Ureter (tissue), 1 donor: ENCODE data around the gene DCP1B. TPM values are rescaled to one million over a fixed set of nuclear protein-coding genes. Genes with fewer than 3 reads are reported as not detected.

Experiments
- DNase-seq: peaks from one replicate; pipeline ENCODE4 v3.0.0-alpha.2; 2020; ENCODE audit warnings: low spot score
- total RNA-seq: library from RNA; stranded (reverse); gene quantifications from one replicate; pipeline ENCODE4 v1.2.4, GENCODE V29; 2023
- donor health status: DM: yes; HTN: yes; CAD: no.

The DCP1B gene
- 24.3 TPM for total RNA-seq

DNA sequence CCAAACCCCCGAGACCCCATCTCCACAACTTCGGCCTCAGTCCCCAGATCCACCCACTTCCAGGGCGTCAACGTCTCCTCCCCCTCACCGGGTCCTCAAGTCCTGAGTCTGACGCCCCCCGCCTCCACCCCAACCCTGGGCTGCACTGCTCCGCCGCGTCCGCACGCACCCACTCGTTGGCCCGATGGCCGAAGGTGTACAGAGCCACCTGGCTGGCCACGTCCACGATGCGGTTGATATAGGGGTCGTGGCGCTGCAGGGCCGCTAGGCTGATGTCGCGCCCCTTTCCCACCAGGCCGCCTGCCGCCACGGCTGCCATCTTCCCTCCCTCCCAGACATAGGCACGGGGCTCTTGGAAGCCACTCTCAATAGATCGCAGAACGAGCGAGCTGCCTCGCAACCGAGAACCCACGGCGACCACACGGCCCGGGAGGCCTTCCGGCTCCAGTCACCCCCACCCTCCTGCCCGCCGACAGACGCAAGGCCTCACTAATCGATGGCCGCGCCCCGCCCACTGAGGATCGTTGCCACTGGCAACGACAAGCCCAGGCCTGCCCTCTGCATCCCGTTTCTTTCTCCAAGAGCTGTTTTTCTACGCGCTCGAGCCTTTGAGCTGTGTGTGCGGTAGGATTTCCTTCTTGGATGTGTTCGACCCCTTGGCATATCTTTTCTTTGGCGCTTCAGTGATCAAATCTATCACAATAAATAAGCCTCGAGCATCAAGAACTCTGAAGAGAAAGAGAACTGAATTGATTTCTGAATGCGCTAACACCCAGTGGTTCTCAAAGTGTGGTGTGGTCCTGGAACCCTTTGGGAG, at the start of gene DCP1B:
Gene DCP1B (minus strand): TSS at position 345 of the 817 bp plus-strand sequence. CDS start 26 bp downstream, at position 319.
- DNase-seq, result peak; percentile 98

DNA sequence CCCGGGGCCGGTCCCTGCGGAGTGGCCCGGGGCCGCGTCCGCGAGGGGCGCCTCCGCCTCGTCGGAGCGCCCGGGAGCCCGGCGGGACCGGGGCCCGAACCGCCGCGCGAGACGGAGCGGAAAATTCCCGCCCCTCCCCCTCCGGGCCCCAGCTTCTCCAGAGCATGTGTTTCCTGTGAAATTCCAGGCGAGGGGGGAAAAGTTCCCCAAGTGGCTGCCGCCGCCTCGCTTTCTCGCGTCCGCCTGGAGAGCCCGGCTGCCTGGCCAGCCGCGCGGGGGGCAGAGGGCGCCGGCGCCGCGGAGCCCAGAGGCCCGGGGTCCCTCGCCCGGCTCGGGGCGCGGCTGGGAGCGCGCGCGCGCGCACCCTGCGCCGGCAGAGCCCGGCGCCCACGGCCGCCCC, 49.4 kb upstream of the DCP1B start:
- DNase-seq, result no peak

GRCh38 chr12:2052826-2053678, 48.8 kb upstream of the DCP1B start, which contains the start of gene CACNA1C:
Gene CACNA1C (plus strand): TSS chr12:2052987. CDS start chr12:2053563, 576 bp downstream.
- DNase-seq, result peak; percentile 60

DNA sequence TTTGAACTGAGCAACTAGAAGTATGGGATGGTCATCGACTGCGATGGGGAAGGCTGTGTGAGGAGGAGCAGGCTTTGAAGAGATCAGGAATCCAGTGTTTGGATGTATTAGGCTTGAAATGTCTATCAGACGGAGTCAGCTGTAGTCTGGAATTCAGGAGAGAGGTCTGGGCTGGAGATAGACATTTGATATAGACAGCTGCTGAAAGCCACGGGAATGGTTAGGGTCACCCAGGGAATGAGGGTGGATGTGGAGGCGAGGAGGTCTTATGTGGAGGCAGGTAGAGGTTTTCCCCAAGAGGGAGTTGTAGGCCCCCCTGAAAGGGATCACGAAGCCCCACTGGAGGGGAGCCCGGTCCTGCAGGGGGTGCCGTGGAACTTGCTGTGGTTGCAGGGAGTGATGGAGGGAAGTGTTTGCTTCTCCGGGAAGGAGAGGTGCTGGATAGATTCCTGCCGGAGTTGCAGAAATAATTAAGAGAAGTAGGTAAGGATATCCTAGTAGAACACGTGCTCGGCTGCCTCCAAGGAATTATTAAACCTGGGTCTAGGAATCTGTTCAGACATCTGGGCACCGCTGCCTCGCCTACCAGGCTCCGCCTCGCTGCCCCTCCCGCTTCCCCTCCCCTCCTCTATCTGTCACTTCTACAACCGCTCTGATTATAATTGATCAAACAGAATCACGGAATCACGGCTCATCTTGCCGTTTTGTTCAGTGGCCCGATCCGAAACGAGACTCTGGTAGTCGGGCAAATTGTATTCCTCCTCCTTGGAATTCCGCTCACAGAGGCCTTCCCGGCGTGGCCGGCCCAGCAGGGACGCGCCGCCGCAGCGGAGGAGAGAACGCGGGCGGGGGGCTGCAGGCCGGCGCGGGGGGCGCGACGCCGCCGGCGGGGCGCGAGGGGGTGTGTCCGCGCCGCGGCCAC, 47.7 kb upstream of the DCP1B start:
- DNase-seq, result no peak

- no peak for DNase-seq
These were observed 45.6 kb upstream of the DCP1B start for GRCh38 chr12:2049604-2050540.

DNA sequence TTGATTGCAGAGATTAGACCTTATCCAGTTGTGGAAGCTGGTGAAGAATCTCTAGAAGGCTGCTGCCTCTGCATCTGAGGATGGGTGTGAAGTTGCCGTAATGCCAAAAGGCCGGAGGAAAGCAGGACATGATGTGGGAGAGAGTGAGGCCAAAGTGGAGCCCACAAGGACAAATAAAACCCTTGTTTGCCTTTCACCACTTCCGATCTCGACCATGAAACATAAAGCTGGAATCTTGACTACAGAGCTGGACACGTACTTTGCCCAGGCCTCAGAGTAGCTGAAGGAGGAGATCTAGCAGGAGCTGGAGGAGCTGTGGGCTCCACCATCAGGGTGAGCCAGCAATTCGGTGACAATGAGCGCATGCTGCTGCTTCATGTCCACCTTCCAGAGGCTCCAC, 43.5 kb upstream of the DCP1B start:
- DNase-seq, result no peak

DNA sequence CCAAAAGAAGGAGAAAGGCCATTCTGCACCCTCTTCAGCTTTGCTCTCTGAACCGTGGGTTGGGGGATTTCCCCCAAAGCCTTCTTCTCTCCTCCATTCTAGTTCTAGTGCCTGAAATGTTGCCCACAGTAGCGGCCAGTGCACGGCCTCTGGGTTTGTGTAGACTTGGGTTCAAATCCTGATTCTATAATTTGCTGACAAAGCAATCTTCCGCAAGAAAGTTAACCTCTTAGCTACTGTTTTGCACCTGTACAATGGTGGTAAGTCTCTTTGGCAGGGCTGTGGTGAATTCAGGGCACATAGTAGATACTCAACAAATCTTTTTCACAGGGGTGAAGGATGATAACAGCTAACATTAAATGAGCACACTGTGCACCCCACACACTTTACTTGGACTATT, 42.7 kb upstream of the DCP1B start:
- DNase-seq, result no peak

GRCh38 chr12:2044165-2044564, 39.9 kb upstream of the DCP1B start:
- DNase-seq, result no peak

DNA sequence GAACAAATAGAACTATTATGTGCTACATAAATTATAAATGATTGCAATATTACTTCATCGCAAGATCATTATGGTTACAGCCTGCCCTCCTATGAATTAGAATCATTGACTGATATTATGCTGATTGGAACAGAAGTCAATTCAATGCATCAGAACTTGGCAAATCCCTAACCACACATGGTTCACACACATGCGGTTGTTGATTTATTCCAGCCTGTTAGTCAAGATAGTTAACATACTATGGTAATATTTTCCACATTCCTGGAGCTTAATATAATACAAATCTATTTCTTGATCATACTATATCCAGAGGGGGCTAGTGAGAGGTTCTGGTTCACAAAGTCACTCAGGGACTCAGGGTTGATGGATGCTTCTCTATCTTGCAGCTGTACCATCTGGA, 38.8 kb upstream of the DCP1B start:
- no peak for DNase-seq

DNA sequence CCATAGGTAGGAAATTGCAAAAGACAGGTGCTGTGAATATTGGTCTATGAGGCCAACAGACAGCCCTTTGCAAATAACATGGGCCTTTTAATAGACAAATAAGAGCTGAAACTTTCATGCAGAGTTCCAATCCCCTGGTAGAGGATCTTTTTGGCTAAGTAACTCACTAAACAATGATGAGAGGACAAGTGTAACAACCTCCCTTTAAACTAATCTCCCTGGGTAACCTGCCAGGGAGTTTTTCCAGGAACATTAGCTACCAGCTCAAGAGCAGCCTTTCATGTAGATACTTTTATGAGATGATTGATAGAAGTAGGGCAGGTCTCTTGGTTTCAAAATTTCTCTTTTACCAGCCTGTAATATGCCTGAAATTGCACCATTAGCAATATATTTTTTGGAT, 34.8 kb upstream of the DCP1B start:
- DNase-seq, result no peak

DNA sequence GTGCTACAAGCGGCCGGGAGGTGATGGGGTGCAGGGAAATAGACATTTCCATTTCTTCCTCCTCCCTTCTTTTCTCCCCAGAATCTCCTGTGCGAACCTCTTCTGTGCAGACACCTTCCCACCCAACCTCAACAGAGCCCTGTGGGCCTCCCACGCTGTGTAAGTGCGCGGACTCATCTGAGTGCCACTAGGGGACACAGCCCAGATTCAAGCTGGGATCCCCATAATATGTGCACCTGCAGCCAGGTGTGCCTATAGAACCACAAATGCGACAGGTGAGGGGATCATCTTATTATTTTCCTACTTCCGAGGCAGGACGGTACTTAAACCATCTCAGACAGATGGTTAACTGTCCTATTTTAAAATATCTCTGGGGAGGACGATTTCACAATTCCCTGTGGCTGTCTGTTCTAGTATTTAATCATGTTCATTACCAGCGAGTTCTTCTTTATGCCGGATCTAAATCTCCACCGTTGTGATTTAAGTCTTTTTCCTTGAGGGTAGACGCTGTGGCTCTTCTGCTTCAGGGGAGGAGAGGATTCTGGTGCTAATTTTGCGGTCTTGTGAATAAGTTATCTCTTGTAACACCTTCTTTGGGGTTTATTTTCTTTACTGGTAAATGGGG, 31.3 kb upstream of the DCP1B start:
- DNase-seq, result no peak

DNA sequence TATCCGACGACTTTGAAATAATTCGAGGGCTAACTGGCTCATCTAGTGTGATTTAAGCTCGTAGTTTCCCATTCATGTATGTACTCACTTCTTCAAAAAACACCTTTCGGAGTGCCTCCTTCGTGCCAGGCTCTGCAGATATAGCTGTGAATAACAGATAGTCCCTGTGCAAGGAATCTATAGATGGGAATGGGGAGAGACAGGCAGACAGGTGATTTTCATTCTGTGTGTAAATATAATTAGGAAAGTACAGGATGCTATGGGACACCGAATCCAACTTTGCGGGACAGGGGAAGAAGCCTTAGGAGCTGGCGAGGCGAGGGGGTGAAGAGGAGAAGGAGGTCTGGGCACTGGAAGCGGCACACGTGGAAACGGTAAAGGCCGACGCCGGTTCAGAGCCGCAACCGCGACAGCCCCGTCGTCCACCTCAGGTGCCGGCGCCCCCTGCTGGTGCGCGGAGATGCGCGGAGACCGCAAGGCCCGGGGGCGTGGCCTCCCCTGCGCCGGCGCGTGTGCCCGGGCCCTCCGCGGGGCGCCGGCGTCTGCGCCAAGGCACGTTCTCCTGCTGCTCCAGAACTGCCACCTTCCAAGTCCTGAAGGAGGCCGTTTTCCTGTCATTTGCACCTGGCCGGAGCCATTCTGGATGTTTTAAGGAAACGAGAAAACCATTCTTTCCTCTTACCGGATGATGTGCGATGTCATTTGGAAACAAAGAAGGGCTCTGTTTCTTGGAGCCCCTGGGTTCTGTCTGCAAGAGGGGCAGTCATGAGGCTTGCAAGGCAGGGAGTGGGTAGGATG, 30.6 kb upstream of the DCP1B start:
- DNase-seq, result peak; percentile 88

GRCh38 chr12:2032506-2032905, 28.2 kb upstream of the DCP1B start:
- DNase-seq, result no peak

DNA sequence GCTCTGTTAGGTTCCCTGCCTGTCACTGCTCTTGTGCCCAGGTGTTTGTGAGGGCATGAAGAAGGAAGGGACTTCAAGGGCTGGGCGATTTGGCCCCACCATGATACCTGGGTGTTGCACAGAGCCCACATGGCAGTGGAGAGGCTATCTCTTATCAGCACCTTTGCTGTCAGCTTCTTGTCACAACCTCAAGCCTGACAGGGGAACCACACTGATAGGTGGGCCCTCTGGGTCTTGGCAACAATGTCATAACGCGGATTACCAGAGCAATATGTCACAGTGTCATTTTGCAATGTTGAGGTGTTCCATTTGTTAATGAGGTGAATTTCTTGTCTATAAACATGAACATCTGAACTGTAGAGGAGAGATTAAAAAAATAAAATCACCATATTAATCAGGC, 25.6 kb upstream of the DCP1B start:
- no peak for DNase-seq

DNA sequence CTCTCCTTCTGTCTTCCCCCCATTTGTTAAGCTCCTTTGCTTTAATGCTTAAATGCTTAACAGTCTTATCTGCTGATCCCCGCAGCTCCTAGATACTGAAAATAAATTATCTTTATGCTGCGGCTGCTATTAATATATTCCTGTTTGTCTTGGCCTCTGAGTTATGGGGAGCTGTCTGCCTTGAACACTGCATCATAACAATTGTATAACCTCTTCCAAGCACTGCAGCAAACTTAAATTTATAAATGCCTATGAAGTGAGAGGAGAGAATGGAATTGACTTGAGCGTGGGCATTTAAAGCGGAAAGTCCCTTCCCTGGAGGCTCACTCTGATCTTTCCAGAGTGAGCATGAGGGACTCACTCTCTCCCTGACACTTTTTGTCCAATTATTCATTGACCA, 23.1 kb upstream of the DCP1B start:
- no peak for DNase-seq

DNA sequence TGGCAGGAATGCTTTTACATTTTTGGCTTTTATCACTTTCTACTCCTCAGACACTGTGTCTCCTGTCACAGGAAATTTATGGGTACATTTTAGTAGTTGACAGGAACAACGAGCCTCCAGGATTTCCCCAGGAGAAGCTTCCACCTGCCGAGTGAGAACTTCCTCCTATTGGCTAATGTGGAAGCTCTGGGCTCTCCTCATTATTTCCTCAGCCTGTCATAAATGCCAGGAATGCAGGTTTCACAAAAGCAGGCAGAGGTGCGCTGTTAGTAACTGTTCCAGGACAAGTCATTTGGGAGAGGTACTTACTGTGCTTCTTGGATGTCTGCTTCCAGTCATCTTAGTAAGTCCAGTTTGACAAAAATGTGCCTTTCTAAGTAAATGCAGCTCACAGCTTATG, 19.1 kb upstream of the DCP1B start:
- DNase-seq, result no peak

DNA sequence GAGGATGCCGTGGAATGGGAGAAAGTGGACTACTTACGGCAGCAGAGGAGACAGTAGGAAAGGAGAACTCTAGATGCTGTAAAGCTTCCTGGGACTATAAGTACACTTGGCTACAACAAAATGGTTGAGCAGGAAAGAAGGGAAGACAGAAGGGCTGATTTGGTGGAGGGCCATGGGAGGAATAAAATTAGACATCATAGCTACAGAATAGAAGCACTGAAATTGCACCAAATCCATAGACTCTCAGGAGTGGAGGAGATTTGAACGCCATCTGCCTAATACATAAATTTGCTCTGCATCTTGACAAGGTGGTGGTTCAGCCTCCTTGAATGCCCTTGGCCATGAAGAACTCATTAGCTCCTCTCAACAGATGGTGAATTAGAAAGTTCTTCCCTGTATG, 16.3 kb upstream of the DCP1B start:
- no peak for DNase-seq

DNA sequence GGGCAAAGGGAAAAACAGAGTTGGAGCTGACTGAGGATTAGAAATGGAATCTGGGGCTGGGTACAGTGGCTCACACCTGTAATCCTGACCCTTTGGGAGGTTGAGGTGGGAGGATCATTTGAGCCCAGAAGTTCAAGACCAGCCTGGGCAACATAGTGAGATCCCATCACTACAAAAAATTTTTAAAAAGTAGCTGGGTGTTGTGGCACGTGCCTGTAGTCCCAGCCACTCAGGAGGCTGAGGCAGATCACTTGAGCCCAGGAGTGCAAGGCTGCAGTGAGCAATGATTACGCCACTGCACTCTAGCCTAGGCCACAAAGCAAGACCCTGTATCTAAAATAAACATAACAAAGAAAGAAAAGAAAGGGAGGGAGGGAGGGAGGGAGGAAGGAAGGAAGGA, 14.9 kb upstream of the DCP1B start:
- no peak for DNase-seq

DNA sequence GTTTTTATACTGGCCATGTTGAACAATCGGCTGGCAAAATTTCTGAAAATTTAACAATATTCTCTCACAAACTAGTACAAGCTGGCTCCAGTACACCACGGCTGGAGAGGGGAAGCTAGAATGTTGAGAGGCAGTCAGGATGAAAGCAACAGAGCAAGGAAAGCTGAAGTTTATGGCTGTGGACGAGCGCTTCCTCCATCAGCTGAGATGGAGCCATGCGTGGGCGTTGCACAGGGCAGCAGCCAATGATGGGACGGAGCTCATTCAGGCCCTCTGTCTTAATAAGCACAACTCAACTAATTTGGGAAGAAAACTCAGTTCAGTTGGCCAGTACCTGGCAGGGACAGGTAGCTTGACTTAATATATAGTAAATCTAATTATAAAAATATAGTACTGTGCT, 14.1 kb upstream of the DCP1B start:
- DNase-seq, result no peak
